ENCODE data around the gene TMTC4. TPM values are rescaled to one million over a fixed set of nuclear protein-coding genes. Genes with fewer than 3 reads are reported as not detected.

TMTC4 gene
- total and polyA plus RNA-seq, 2 of the 4 experiments (the other 2 are of a cell fraction), result 8.4 to 14.3 TPM

DNA sequence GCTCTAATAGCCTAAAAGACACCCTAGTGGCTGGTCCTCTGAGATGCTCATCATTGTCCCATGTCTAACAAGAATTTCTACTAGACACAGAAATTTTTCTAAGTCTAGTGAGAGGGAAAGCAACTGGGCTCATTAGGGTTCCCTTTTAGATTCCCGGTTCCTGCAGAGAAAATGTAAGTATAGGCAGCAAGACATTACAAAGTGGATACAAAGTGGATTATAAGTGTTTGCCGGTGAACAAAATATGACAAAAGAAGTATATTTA lies 20.8 kb upstream of the TMTC4 start:
- H3K36me3 ChIP-seq (ENCODE audit: control insufficient read depth, insufficient read depth, low read length), result no peaks in the 10 kb centered on the region
- no peak overlapping the region for H2AK5ac ChIP-seq (ENCODE audit: low read depth, low read length)
- H2BK5ac ChIP-seq (ENCODE audit: low read depth, low read length, poor library complexity, severe bottlenecking), result no peak overlapping the region
- no peak overlapping the region for H2BK120ac ChIP-seq (ENCODE audit: low read depth, low read length)
- no peak overlapping the region for H3K14ac ChIP-seq (replicated peaks; ENCODE audit: low read depth, low read length)
- H3K4me1 ChIP-seq (ENCODE audit: control insufficient read depth, insufficient read depth, low read length), result no peaks in the 10 kb centered on the region
- no peak overlapping the region for H3K18ac ChIP-seq (ENCODE audit: low read depth, low read length)
- no peak overlapping the region for H2AK9ac ChIP-seq (replicated peaks; ENCODE audit: low read depth, low read length, poor library complexity)
- no peak for DNase-seq
- H3K23ac ChIP-seq (ENCODE audit: low read depth, low read length), result no peak overlapping the region
- intact Hi-C loops (cut with micrococcal nuclease) (no loop called here), dilution Hi-C loops (cut with HindIII; ENCODE audit: low sequenced_read_pairs, unreplicated experiment) (no loop called here), in situ Hi-C loops (cut with MboI; ENCODE audit: low sequenced_read_pairs) (no loop called here)
- H4K91ac ChIP-seq (ENCODE audit: insufficient read depth, low read depth, low read length), result no peak overlapping the region
- ChIA-PET POLR2A (ENCODE audit: unreplicated experiment) (no interaction called here), CTCF (interaction anchor here (0.6 kb wide), 1 partner anchor 51 kb away, joined by 3 read pairs; no protein-coding TSS in a partner anchor)
- no peak overlapping the region for H3K4me3 ChIP-seq (ENCODE audit: insufficient read depth, low read depth, low read length)
- H3K27me3 ChIP-seq (ENCODE audit: control insufficient read depth, insufficient read depth, low read length), result no peaks in the 10 kb centered on the region
- TF ChIP-seq FOS (IDR thresholded peaks at IDR 0.05; ENCODE audit: low read depth, low read length), result no peak
- no peak for TF ChIP-seq USF2 (IDR thresholded peaks at IDR 0.05; ENCODE audit: low read depth, low read length)
- no peak for TF ChIP-seq CEBPB (IDR thresholded peaks at IDR 0.05; ENCODE audit: low read depth, low read length)
- TF ChIP-seq NFE2L2 (IDR thresholded peaks at IDR 0.05; ENCODE audit: low read depth, low read length), result no peak
- TF ChIP-seq MAZ (IDR thresholded peaks at IDR 0.05; ENCODE audit: borderline replicate concordance, low read depth, low read length), result no peak
- TF ChIP-seq RFX5 (IDR thresholded peaks at IDR 0.05; ENCODE audit: low read depth, low read length), result no peak
- TF ChIP-seq ELK1 (IDR thresholded peaks at IDR 0.05; ENCODE audit: borderline replicate concordance, low read depth, low read length), result no peak
- TF ChIP-seq SMC3 (IDR thresholded peaks at IDR 0.05; ENCODE audit: low read depth, low read length), result no peak
- no peak for TF ChIP-seq CTCF (conservative IDR thresholded peaks at IDR 0.05; ENCODE audit: low read depth, low read length)
- TF ChIP-seq POLR2A (IDR thresholded peaks at IDR 0.05; ENCODE audit: low read depth, low read length), result no peak
- TF ChIP-seq MAFK (IDR thresholded peaks at IDR 0.05; ENCODE audit: low read depth, low read length), result no peak
- TF ChIP-seq MXI1 (IDR thresholded peaks at IDR 0.05; ENCODE audit: borderline replicate concordance, low read depth, low read length), result no peak
- no peak for TF ChIP-seq RAD21 (IDR thresholded peaks at IDR 0.05; ENCODE audit: low read length)
- no peak for TF ChIP-seq CHD1 (IDR thresholded peaks at IDR 0.05; ENCODE audit: low read depth, low read length)
- no peak overlapping the region for H2BK15ac ChIP-seq (ENCODE audit: low read depth, low read length)
- no TSS peak for BruUV-seq (replicated peaks)
- no peak overlapping the region for H3K27ac ChIP-seq (ENCODE audit: insufficient read depth, low read length)
- ATAC-seq (ENCODE audit: low read depth), result no peak
- H3K9me1 ChIP-seq (ENCODE audit: insufficient read depth, low read length), result no peaks in the 10 kb centered on the region
- WGBS, 2 experiments (ENCODE audit: extremely low coverage in 2 of 2, insufficient read length in 1 of 2), result no CpG with 5 or more reads among the region's 2 CpGs
- H3K9me3 ChIP-seq (ENCODE audit: control insufficient read depth, insufficient read depth, low read length), result 0 out of 2 replicates have a peak, but pooled peaks cover under 1% of the 10 kb centered on the region
- no peak overlapping the region for H2AFZ ChIP-seq (replicated peaks; ENCODE audit: low read length, poor library complexity)
- no peak overlapping the region for H3K56ac ChIP-seq (ENCODE audit: extremely low read depth, insufficient read depth, low read length)
- no peaks in the 10 kb centered on the region for H3K79me1 ChIP-seq (ENCODE audit: low read depth in 1 of 2, low read length in 2 of 2)
- H3K4ac ChIP-seq (ENCODE audit: low read depth, low read length), result no peak overlapping the region
- no peaks in the 10 kb centered on the region for H4K20me1 ChIP-seq (ENCODE audit: insufficient read depth, low read length)
- no peak overlapping the region for H2BK20ac ChIP-seq (ENCODE audit: low read depth, low read length)
- no peak overlapping the region for H3K4me2 ChIP-seq (ENCODE audit: low read depth, low read length)
- no peak overlapping the region for H4K8ac ChIP-seq (ENCODE audit: low read depth in 2 of 2, low read length in 2 of 2)
- no peak overlapping the region for H4K5ac ChIP-seq (ENCODE audit: low read depth, low read length)
- H3K9ac ChIP-seq (ENCODE audit: low read depth, low read length), result no peak overlapping the region

Measured in IMR-90 (cell line).